ENCODE results near the gene ZNRF3. TPM values are rescaled to one million over a fixed set of nuclear protein-coding genes. Genes with fewer than 3 reads are reported as not detected.

The ZNRF3 gene
- total and polyA plus RNA-seq, 7 donors = 2.2 to 8.5 (median 4.9) TPM

GRCh38 chr22:29105468-29105867 lies 222.1 kb downstream of the ZNRF3 start:
- intact Hi-C loops (cut with DNase I) = no loop called here
- no peaks in the 10 kb centered on the region for H3K4me1 ChIP-seq
- H3K27me3 ChIP-seq (ENCODE audit: insufficient read depth in 3 of 3, low read length in 2 of 3) = no peaks in the 10 kb centered on the region
- no peaks in the 10 kb centered on the region for H3K36me3 ChIP-seq (ENCODE audit: insufficient read depth in 1 of 2, low read depth in 1 of 2)
- no peak for DNase-seq
- TF ChIP-seq, protein P1, sequence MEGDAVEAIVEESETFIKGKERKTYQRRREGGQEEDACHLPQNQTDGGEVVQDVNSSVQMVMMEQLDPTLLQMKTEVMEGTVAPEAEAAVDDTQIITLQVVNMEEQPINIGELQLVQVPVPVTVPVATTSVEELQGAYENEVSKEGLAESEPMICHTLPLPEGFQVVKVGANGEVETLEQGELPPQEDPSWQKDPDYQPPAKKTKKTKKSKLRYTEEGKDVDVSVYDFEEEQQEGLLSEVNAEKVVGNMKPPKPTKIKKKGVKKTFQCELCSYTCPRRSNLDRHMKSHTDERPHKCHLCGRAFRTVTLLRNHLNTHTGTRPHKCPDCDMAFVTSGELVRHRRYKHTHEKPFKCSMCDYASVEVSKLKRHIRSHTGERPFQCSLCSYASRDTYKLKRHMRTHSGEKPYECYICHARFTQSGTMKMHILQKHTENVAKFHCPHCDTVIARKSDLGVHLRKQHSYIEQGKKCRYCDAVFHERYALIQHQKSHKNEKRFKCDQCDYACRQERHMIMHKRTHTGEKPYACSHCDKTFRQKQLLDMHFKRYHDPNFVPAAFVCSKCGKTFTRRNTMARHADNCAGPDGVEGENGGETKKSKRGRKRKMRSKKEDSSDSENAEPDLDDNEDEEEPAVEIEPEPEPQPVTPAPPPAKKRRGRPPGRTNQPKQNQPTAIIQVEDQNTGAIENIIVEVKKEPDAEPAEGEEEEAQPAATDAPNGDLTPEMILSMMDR (IDR thresholded peaks at IDR 0.05) = no peak
- WGBS, 3 donors = 42 to 55% (median 42%) methylated on average over 2 of the region's 2 CpGs
- no peak overlapping the region for H3K27ac ChIP-seq
- no peak for ATAC-seq
- no peak overlapping the region for H3K4me3 ChIP-seq
- no peaks in the 10 kb centered on the region for H3K9me3 ChIP-seq

GRCh38 chr22:29106839-29107238 lies 223.5 kb downstream of the ZNRF3 start:
- TF ChIP-seq, protein P1 (IDR thresholded peaks at IDR 0.05) = no peak
- Histone ChIP-seq H3K27ac (no peak overlapping the region), H3K9me3 (no peaks in the 10 kb centered on the region), H3K27me3 (ENCODE audit: insufficient read depth in 3 of 3, low read length in 2 of 3) (no peaks in the 10 kb centered on the region), H3K4me1 (no peaks in the 10 kb centered on the region), H3K4me3 (no peak overlapping the region), H3K36me3 (ENCODE audit: insufficient read depth in 1 of 2, low read depth in 1 of 2) (no peaks in the 10 kb centered on the region)
- intact Hi-C loops (cut with DNase I) = no loop called here
- 42 to 56% (median 48%) methylated on average over 4 of the region's 4 CpGs for WGBS, 3 donors
- DNase-seq = no peak
- no peak for ATAC-seq

Other genes with a start within 250 kb of the ZNRF3 start
- gene TTC28, start 203.7 kb upstream of the ZNRF3 start, total RNA-seq = 10 to 100 TPM in 2 of 4 donors, 1 to 10 TPM in 2; 3.5 to 12.1 (median 8.1) TPM
- 1 to 10 TPM; 1.2 to 3.1 (median 2.4) TPM for gene TTC28, start 203.7 kb upstream of the ZNRF3 start, polyA plus RNA-seq
- 1 to 10 TPM; 1.2 to 6.9 (median 2.3) TPM for gene CHEK2, start 141.8 kb upstream of the ZNRF3 start, total RNA-seq
- gene CHEK2, start 141.8 kb upstream of the ZNRF3 start, polyA plus RNA-seq = 10 to 100 TPM in 1 of 3 donors, 1 to 10 TPM in 2; 1.5 to 14.8 (median 5.1) TPM
- 10 to 100 TPM; 10.3 to 15.7 (median 11.3) TPM for gene HSCB, start 141.5 kb upstream of the ZNRF3 start, total RNA-seq
- gene HSCB, start 141.5 kb upstream of the ZNRF3 start, polyA plus RNA-seq = 10 to 100 TPM; 13.0 to 26.5 (median 24.1) TPM
- gene CCDC117, start 110.9 kb upstream of the ZNRF3 start, total RNA-seq = 10 to 100 TPM; 19.9 to 29.4 (median 28.1) TPM
- gene CCDC117, start 110.9 kb upstream of the ZNRF3 start, polyA plus RNA-seq = 10 to 100 TPM in 2 of 3 donors, 1 to 10 TPM in 1; 9.1 to 39.1 (median 14.8) TPM
- 100 to 1,000 TPM in 2 of 4 donors, 10 to 100 TPM in 2; 38.9 to 151 (median 98.8) TPM for gene XBP1, start 83.0 kb upstream of the ZNRF3 start, total RNA-seq
- 100 to 1,000 TPM in 2 of 3 donors, 10 to 100 TPM in 1; 82.6 to 173 (median 110) TPM for gene XBP1, start 83.0 kb upstream of the ZNRF3 start, polyA plus RNA-seq
- gene C22orf31, start 178.3 kb downstream of the ZNRF3 start, total RNA-seq = not detected
- not detected for gene C22orf31, start 178.3 kb downstream of the ZNRF3 start, polyA plus RNA-seq
- gene KREMEN1, start 189.5 kb downstream of the ZNRF3 start, total RNA-seq = 10 to 100 TPM; 17.5 to 68.2 (median 38.0) TPM
- 10 to 100 TPM in 1 of 3 donors, 1 to 10 TPM in 2; 7.7 to 13.9 (median 8.8) TPM for gene KREMEN1, start 189.5 kb downstream of the ZNRF3 start, polyA plus RNA-seq